ENCODE results near the gene VPS13D. TPM values are rescaled to one million over a fixed set of nuclear protein-coding genes. Genes with fewer than 3 reads are reported as not detected.

The VPS13D gene
- total RNA-seq, 1 experiment from 2014 or later: 31.6 TPM

- intact Hi-C loops (cut with micrococcal nuclease): loop anchor here (5.0 to 10.0 kb wide), 2 partner anchors 113 to 140 kb away; no protein-coding TSS in a partner anchor
- Histone ChIP-seq H3K79me2 (ENCODE audit: insufficient read depth, low read length) (no peaks in the 10 kb centered on the region), H3K4me3 (replicated peaks in 1 of 2; ENCODE audit: low read depth in 1 of 2, low read length in 2 of 2) (no peak overlapping the region), H2AFZ (ENCODE audit: low read depth, low read length, poor library complexity, severe bottlenecking) (no peak overlapping the region), H3K27me3 (ENCODE audit: insufficient read depth, low read length) (no peaks in the 10 kb centered on the region), H3K9ac (ENCODE audit: low read length) (no peak overlapping the region), H3K9me2 (ENCODE audit: insufficient read depth) (no peaks in the 10 kb centered on the region), H3K4me1 (ENCODE audit: control insufficient read depth in 1 of 2, insufficient read depth in 2 of 2, low read length in 2 of 2) (peaks cover 25 to 57% of the 10 kb centered on the region in 2 experiments), H3K27ac (ENCODE audit: low read depth, low read length) (no peak overlapping the region), H3K36me3 (ENCODE audit: control insufficient read depth in 1 of 2, insufficient read depth in 2 of 2, low read length in 2 of 2) (no peaks in the 10 kb centered on the region), H4K20me1 (ENCODE audit: insufficient read depth) (no peaks in the 10 kb centered on the region), H3K4me2 (ENCODE audit: low read length) (no peak overlapping the region), H3K9me3 (ENCODE audit: control insufficient read depth in 1 of 2, insufficient read depth in 1 of 2, low read depth in 1 of 2, low read length in 2 of 2) (no peaks in the 10 kb centered on the region)
- ChIA-PET POLR2A (no interaction called here), RAD21 (ENCODE audit: low non-redundant PET in 1 of 2, low total read pairs in 2 of 2, uncharacterized antibody in 2 of 2, unreplicated experiment in 2 of 2) (no interaction called here), CTCF (no interaction called here)
- no TSS peak for BruUV-seq (replicated peaks)
- no peak for ATAC-seq
- no peak for DNase-seq (ENCODE audit: low read depth, low spot score)
- TF ChIP-seq SRF (IDR thresholded peaks at IDR 0.05; ENCODE audit: low read depth): no peak
- TF ChIP-seq POLR2AphosphoS5 (IDR thresholded peaks at IDR 0.05; ENCODE audit: low read depth, low read length): no peak
- no peak for TF ChIP-seq REST (IDR thresholded peaks at IDR 0.05; ENCODE audit: low read depth)
- TF ChIP-seq JUND (IDR thresholded peaks at IDR 0.05): no peak
- no peak for TF ChIP-seq EGR1 (IDR thresholded peaks at IDR 0.05; ENCODE audit: low read depth)
- TF ChIP-seq FOSL1 (IDR thresholded peaks at IDR 0.05; ENCODE audit: low read depth): no peak
- TF ChIP-seq EZH2phosphoT487 (IDR thresholded peaks at IDR 0.05; ENCODE audit: borderline replicate concordance): no peak
- no peak for TF ChIP-seq YY1 (IDR thresholded peaks at IDR 0.05; ENCODE audit: extremely low read depth, insufficient replicate concordance, low read depth, low read length)
- TF ChIP-seq CTCF (IDR thresholded peaks at IDR 0.05 in 2 of 3, conservative IDR thresholded peaks at IDR 0.05 in 1 of 3; ENCODE audit: borderline replicate concordance in 1 of 3, insufficient read depth in 1 of 3, low read depth in 2 of 3, low read length in 2 of 3): no peak
Observed at GRCh38 chr1:12544992-12545391, 315.2 kb downstream of the VPS13D start.

All from HCT116 (cell line).